Measurements from ENCODE around the gene KIF1A.

Gene KIF1A

DNA sequence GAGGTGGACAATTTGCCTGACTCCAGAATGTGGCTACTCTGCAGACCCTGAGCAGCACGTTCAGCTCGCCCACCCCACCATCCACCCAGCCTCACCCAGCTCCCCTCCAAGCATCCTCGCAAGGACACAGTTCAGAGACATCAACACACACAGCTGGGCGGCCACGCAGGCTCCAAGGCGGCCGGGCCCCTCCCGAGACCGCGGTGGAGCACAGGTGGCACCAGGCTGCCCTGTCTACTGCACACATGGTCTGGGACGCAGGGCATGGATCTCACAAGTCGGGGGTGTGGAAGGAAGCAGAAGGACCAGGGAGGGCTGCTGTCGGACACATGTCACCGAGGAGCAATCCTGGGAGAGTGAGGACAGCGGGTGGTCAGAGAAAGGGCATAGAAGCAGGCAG is 92.1 kb downstream of the KIF1A start:
- H3K36me3 ChIP-seq (ENCODE audit: insufficient read depth, low read length), result no peaks in the 10 kb centered on the region
- no peaks in the 10 kb centered on the region for H3K4me1 ChIP-seq (ENCODE audit: control insufficient read depth, insufficient read depth, low read length, unreplicated experiment)
- H3K79me2 ChIP-seq (ENCODE audit: control insufficient read depth, insufficient read depth, low read length, unreplicated experiment), result no peaks in the 10 kb centered on the region
- H2AFZ ChIP-seq (ENCODE audit: low read length, unreplicated experiment), result no peak overlapping the region
- peaks cover 16% of the 10 kb centered on the region for H3K27me3 ChIP-seq (ENCODE audit: insufficient read depth, low read length)
- no peak overlapping the region for H3K4me3 ChIP-seq (ENCODE audit: low read depth, low read length)
- H3K27ac ChIP-seq (ENCODE audit: low read depth, low read length), result no peak overlapping the region

DNA sequence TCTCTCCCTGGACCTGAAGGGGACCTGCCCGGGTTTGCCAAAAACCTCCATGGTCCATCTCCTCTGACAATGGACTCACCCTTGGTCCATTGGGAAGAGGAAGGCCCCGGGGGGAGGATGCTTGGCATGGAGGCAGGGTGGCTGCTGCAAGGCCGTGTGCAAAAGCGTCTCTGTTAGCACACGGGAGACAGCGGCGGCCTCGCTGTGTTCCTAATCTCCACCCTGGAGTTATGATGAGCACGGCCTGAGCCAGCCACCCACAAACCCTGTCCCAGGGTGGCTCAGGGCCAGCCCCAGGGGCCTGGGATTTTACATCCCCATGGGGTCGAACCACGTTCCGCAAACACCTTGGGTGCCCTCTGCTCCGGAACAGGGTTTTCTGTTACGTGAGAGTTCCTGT is 92.6 kb downstream of the KIF1A start:
- H3K27me3 ChIP-seq (ENCODE audit: insufficient read depth, low read length), result peaks cover 16% of the 10 kb centered on the region
- H3K4me1 ChIP-seq (ENCODE audit: control insufficient read depth, insufficient read depth, low read length, unreplicated experiment), result no peaks in the 10 kb centered on the region
- no peaks in the 10 kb centered on the region for H3K36me3 ChIP-seq (ENCODE audit: insufficient read depth, low read length)
- H3K4me3 ChIP-seq (ENCODE audit: low read depth, low read length), result no peak overlapping the region
- H3K79me2 ChIP-seq (ENCODE audit: control insufficient read depth, insufficient read depth, low read length, unreplicated experiment), result no peaks in the 10 kb centered on the region
- H3K27ac ChIP-seq (ENCODE audit: low read depth, low read length), result no peak overlapping the region
- H2AFZ ChIP-seq (ENCODE audit: low read length, unreplicated experiment), result no peak overlapping the region

DNA sequence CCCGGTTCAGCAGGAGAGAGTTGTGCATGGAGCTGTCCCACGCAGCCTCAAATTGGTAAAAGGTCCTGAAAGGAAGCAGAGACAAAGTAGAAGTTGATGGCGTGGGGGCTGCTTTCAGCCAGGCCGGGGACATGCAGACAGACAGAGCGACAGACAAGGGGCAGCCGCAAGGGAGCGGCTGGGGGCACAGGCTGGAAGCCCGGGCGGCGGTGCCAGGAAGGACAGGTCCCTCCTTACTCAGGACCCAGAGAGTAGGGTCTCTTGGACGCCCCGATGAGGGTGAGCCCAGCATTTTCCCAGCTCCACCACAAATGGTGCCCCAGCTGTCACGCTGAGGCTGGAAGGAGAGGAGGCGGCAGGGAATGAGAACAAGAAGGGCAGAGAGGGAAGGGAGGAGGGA is 93.1 kb downstream of the KIF1A start:
- H3K79me2 ChIP-seq (ENCODE audit: control insufficient read depth, insufficient read depth, low read length, unreplicated experiment), result no peaks in the 10 kb centered on the region
- no peaks in the 10 kb centered on the region for H3K4me1 ChIP-seq (ENCODE audit: control insufficient read depth, insufficient read depth, low read length, unreplicated experiment)
- no peak overlapping the region for H2AFZ ChIP-seq (ENCODE audit: low read length, unreplicated experiment)
- peaks cover 16% of the 10 kb centered on the region for H3K27me3 ChIP-seq (ENCODE audit: insufficient read depth, low read length)
- no peak overlapping the region for H3K4me3 ChIP-seq (ENCODE audit: low read depth, low read length)
- H3K27ac ChIP-seq (ENCODE audit: low read depth, low read length), result no peak overlapping the region
- H3K36me3 ChIP-seq (ENCODE audit: insufficient read depth, low read length), result no peaks in the 10 kb centered on the region

DNA sequence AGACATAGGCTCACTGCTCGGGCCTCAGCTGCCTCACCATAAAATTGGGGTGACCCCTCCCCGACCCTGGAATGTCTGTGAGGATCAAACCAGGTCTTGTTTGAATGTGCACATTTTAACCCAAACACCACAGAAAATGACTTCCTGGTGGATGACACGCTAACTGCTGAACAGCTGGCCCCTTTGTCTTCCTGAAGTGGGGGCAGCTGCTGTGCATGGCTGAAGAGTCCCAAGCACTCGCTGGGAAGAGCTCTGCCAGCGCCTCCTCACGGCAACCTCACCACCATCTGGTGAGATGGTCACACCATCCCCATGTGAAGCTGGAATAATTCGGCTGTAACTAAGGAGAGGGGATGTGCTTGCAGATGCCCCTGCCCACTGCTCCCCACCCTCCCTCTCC is 94.3 kb downstream of the KIF1A start:
- no peak overlapping the region for H2AFZ ChIP-seq (ENCODE audit: low read length, unreplicated experiment)
- H3K27ac ChIP-seq (ENCODE audit: low read depth, low read length), result no peak overlapping the region
- H3K4me3 ChIP-seq (ENCODE audit: low read depth, low read length), result no peak overlapping the region
- H3K79me2 ChIP-seq (ENCODE audit: control insufficient read depth, insufficient read depth, low read length, unreplicated experiment), result no peaks in the 10 kb centered on the region
- H3K4me1 ChIP-seq (ENCODE audit: control insufficient read depth, insufficient read depth, low read length, unreplicated experiment), result no peaks in the 10 kb centered on the region
- peaks cover 7% of the 10 kb centered on the region for H3K27me3 ChIP-seq (ENCODE audit: insufficient read depth, low read length)
- no peaks in the 10 kb centered on the region for H3K36me3 ChIP-seq (ENCODE audit: insufficient read depth, low read length)

DNA sequence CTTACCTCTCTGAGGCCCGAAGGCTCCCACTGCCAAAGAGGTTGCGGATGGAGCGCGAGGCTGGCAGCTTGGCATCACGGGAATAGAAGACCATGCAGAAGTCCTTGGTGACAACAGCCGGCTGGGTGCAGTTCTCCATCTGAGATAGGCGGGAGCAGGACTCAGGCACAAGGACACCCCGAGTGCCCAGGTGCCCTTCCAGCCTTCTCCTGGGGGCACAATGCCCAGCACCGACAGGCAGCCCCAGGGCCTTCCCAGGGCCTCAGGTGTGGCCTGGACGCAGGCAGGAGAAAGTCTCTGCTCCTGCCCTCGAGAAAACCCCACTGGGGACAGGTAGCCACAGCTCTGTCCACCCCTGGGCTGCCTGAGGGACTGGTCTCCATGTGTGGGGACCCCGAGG is 94.8 kb downstream of the KIF1A start:
- Histone ChIP-seq H2AFZ (ENCODE audit: low read length, unreplicated experiment) (no peak overlapping the region), H3K36me3 (ENCODE audit: insufficient read depth, low read length) (no peaks in the 10 kb centered on the region), H3K79me2 (ENCODE audit: control insufficient read depth, insufficient read depth, low read length, unreplicated experiment) (no peaks in the 10 kb centered on the region), H3K27ac (ENCODE audit: low read depth, low read length) (no peak overlapping the region), H3K27me3 (ENCODE audit: insufficient read depth, low read length) (peaks cover 3% of the 10 kb centered on the region; the same call in 1 of the 2 replicates), H3K4me3 (ENCODE audit: low read depth, low read length) (no peak overlapping the region), H3K4me1 (ENCODE audit: control insufficient read depth, insufficient read depth, low read length, unreplicated experiment) (no peaks in the 10 kb centered on the region)

DNA sequence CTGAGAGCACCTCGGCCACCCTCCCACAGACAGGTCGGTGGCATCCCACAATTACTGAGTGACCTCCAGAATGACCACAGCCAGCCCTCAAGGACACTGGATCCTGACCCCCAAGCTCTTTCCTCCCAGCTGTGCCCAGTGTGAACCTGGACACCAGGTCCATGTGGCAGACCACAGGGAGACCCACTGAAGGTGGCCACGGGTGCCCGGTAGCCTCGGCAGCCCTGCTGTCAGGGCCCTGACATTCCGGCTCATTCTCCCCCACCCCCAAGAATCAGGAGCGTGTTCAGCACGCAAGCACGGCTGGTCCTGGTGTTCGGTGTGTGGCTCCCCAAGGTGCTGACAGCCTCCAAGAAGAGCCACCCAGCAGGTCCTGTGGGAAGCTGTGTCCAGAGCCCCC is 95.6 kb downstream of the KIF1A start:
- Histone ChIP-seq H3K4me1 (ENCODE audit: control insufficient read depth, insufficient read depth, low read length, unreplicated experiment) (no peaks in the 10 kb centered on the region), H3K36me3 (ENCODE audit: insufficient read depth, low read length) (no peaks in the 10 kb centered on the region), H3K79me2 (ENCODE audit: control insufficient read depth, insufficient read depth, low read length, unreplicated experiment) (no peaks in the 10 kb centered on the region), H2AFZ (ENCODE audit: low read length, unreplicated experiment) (no peak overlapping the region), H3K27ac (ENCODE audit: low read depth, low read length) (no peak overlapping the region), H3K27me3 (ENCODE audit: insufficient read depth, low read length) (0 out of 2 replicates have a peak, but pooled peaks cover under 1% of the 10 kb centered on the region), H3K4me3 (ENCODE audit: low read depth, low read length) (no peak overlapping the region)

DNA sequence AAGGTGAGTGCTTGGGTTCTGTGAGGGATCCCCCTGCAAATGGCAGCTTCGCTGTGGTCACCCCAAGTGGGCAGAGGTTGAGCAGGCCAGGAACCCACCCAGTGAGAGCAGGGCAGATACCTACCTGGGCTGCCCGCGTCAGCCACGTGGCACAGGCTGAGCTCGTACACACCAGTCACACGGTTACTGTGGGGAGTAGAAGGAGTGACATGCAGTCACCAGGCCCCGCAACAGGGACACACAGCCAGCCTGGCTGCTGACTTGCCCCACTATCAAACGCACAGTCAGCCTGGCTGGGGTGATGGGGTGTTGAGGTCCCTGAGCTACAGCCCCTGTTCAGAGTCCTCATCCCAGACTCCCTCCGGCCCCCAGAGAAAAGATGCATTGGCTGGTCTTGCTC is 96.2 kb downstream of the KIF1A start:
- Histone ChIP-seq H3K27me3 (ENCODE audit: insufficient read depth, low read length) (0 out of 2 replicates have a peak, but pooled peaks cover 6% of the 10 kb centered on the region), H3K4me1 (ENCODE audit: control insufficient read depth, insufficient read depth, low read length, unreplicated experiment) (no peaks in the 10 kb centered on the region), H3K27ac (ENCODE audit: low read depth, low read length) (no peak overlapping the region), H3K79me2 (ENCODE audit: control insufficient read depth, insufficient read depth, low read length, unreplicated experiment) (no peaks in the 10 kb centered on the region), H2AFZ (ENCODE audit: low read length, unreplicated experiment) (no peak overlapping the region), H3K4me3 (ENCODE audit: low read depth, low read length) (no peak overlapping the region), H3K36me3 (ENCODE audit: insufficient read depth, low read length) (no peaks in the 10 kb centered on the region)

DNA sequence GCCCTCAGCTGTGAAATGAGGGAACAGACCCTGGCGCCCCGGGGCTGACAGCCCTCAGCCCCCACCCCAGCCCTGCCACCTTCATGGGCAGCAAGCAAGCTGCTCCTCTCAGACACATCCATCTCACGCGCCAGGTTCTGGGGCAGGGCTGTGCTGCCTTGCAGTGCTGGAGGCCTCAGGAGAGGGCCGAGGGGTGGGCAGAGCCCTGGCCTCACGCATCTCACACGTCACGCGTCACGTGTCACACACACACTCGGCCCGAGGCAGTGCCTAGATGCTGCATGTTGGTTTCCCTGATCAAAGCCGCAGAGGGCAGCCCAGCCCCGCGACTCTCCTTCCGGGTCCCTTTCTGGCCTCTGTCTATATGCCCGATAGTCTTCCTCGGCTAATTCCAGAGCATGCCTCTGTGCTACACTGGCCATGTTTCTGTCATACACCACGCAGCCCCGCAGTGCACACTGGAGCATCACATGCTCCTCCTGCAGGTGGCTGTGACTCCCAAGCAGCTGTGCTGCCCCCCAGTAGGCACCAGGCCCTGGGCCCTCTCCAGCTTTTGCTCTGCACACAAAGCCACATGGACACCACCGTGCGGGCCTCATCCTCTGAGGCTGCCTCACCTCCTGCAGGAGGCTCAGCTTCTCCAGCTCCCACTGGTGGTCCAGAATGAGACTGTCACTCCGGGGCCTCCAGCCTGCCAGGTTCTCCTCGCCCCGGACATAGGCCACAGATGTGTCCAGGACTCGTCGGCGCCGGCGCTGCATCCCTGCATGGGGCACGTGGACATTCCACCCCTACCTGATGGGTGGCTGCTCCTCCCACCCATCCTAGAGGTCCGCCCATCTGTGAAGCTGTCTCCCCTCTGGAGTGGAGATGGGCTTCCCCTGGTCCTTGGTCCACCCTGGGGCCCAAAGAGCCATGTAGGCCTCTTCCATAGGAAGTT is 97.0 kb downstream of the KIF1A start:
- H2AFZ ChIP-seq (ENCODE audit: low read length, unreplicated experiment), result no peak overlapping the region
- no peak overlapping the region for H3K27ac ChIP-seq (ENCODE audit: low read depth, low read length)
- no peaks in the 10 kb centered on the region for H3K36me3 ChIP-seq (ENCODE audit: insufficient read depth, low read length)
- H3K4me3 ChIP-seq (ENCODE audit: low read depth, low read length), result no peak overlapping the region
- no peaks in the 10 kb centered on the region for H3K79me2 ChIP-seq (ENCODE audit: control insufficient read depth, insufficient read depth, low read length, unreplicated experiment)
- H3K4me1 ChIP-seq (ENCODE audit: control insufficient read depth, insufficient read depth, low read length, unreplicated experiment), result no peaks in the 10 kb centered on the region
- 0 out of 2 replicates have a peak, but pooled peaks cover 12% of the 10 kb centered on the region for H3K27me3 ChIP-seq (ENCODE audit: insufficient read depth, low read length)

DNA sequence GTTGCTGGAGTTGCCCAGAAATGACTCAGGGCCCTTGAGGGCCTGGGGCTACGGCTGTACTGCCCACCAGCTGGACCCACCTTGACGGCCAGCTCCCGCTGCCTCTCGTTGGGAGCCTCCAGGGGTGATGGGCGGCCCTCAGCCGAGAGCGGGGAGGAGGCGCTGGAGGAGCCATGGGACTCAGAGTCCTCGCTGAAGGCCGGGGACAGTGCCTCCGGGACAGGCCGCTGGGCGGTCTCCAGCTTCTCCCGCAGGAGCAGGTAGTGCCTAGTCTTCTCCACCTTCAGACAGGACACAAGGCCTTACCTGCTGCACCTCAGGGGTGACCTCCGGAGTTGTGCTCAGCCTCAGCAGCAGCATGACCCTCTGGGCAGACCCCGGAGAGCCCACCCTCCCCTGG is 97.6 kb downstream of the KIF1A start:
- Histone ChIP-seq H3K4me3 (ENCODE audit: low read depth, low read length) (no peak overlapping the region), H3K27ac (ENCODE audit: low read depth, low read length) (no peak overlapping the region), H2AFZ (ENCODE audit: low read length, unreplicated experiment) (no peak overlapping the region), H3K36me3 (ENCODE audit: insufficient read depth, low read length) (no peaks in the 10 kb centered on the region), H3K79me2 (ENCODE audit: control insufficient read depth, insufficient read depth, low read length, unreplicated experiment) (no peaks in the 10 kb centered on the region), H3K27me3 (ENCODE audit: insufficient read depth, low read length) (0 out of 2 replicates have a peak, but pooled peaks cover 12% of the 10 kb centered on the region), H3K4me1 (ENCODE audit: control insufficient read depth, insufficient read depth, low read length, unreplicated experiment) (no peaks in the 10 kb centered on the region)

DNA sequence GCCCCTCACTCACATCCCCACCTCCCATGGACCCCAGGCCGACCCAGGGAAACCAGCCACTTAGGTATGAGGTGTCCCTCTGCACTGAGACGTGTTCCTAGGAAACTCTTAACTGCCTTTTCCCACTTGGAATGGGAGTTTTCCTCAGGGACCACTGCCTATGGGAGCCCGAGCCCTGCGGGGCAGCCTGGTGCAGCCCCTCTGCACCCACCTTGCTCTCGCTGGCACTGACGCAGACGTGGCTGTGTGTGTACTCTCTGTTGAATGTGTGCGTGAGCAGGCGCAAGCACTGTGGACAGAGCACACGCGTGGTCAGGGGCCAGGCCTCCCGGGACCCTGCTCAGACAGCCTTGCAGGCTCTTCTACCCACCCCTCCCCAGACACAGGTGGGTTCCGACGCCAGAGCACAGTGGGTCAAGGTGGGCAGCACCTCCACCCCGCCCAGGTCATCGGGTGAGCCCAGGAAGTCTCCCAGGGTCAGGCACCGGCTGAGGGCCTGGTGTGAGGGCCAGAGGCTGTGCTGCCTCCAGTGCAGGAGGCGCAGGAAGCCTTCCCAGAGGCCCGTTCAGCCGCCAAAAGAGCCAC is 98.3 kb downstream of the KIF1A start:
- H3K27ac ChIP-seq (ENCODE audit: low read depth, low read length), result no peak overlapping the region
- H3K36me3 ChIP-seq (ENCODE audit: insufficient read depth, low read length), result no peaks in the 10 kb centered on the region
- H3K4me3 ChIP-seq (ENCODE audit: low read depth, low read length), result no peak overlapping the region
- H3K27me3 ChIP-seq (ENCODE audit: insufficient read depth, low read length), result 0 out of 2 replicates have a peak, but pooled peaks cover 12% of the 10 kb centered on the region
- H3K79me2 ChIP-seq (ENCODE audit: control insufficient read depth, insufficient read depth, low read length, unreplicated experiment), result no peaks in the 10 kb centered on the region
- no peak overlapping the region for H2AFZ ChIP-seq (ENCODE audit: low read length, unreplicated experiment)
- no peaks in the 10 kb centered on the region for H3K4me1 ChIP-seq (ENCODE audit: control insufficient read depth, insufficient read depth, low read length, unreplicated experiment)

All from ACC112 (cell line).